HG03439 (cell line): ENCODE data around the gene TMPRSS6.

Source experiments
- ATAC-seq: cut with Tn5 transposase; IDR thresholded peaks from one replicate; pipeline ENCODE4 v1.9.1; 2021; ENCODE audit warnings: mild to moderate bottlenecking, moderate library complexity; ENCODE audit not compliant: unreplicated experiment

The TMPRSS6 gene

GRCh38 chr22:37118083-37118482 is 8.6 kb upstream of the TMPRSS6 start:
- no peak for ATAC-seq

- no peak for ATAC-seq
These were observed 7.6 kb upstream of the TMPRSS6 start for GRCh38 chr22:37117092-37117491.

- ATAC-seq, result no peak
These were observed 5.5 kb upstream of the TMPRSS6 start for GRCh38 chr22:37115032-37115431.

GRCh38 chr22:37113757-37114156 is 4.2 kb upstream of the TMPRSS6 start:
- no peak for ATAC-seq

- ATAC-seq, result no peak
These were observed 2.7 kb upstream of the TMPRSS6 start for GRCh38 chr22:37112084-37112728.

- no peak for ATAC-seq
These were observed 1.7 kb upstream of the TMPRSS6 start for GRCh38 chr22:37111156-37111717.

GRCh38 chr22:37107816-37108621 is 1.5 kb downstream of the TMPRSS6 start:
- ATAC-seq, result no peak

- ATAC-seq, result no peak
These were observed 3.5 kb downstream of the TMPRSS6 start for GRCh38 chr22:37105990-37106389.

GRCh38 chr22:37105154-37105553 is 4.4 kb downstream of the TMPRSS6 start:
- no peak for ATAC-seq

- no peak for ATAC-seq
These were observed 5.7 kb downstream of the TMPRSS6 start for GRCh38 chr22:37103656-37104452.

- no peak for ATAC-seq
These were observed 6.4 kb downstream of the TMPRSS6 start for GRCh38 chr22:37103151-37103550.

- ATAC-seq, result no peak
These were observed 8.0 kb downstream of the TMPRSS6 start for GRCh38 chr22:37101311-37102066.

- ATAC-seq, result no peak
These were observed 8.9 kb downstream of the TMPRSS6 start for GRCh38 chr22:37100589-37101127.

GRCh38 chr22:37098976-37099591 is 10.4 kb downstream of the TMPRSS6 start:
- ATAC-seq, result no peak

GRCh38 chr22:37097346-37097745 is 12.2 kb downstream of the TMPRSS6 start:
- ATAC-seq, result no peak

- no peak for ATAC-seq
These were observed 14.4 kb downstream of the TMPRSS6 start for GRCh38 chr22:37095113-37095512.

- no peak for ATAC-seq
These were observed 15.3 kb downstream of the TMPRSS6 start for GRCh38 chr22:37094239-37094638.

GRCh38 chr22:37092997-37093396 is 16.5 kb downstream of the TMPRSS6 start:
- no peak for ATAC-seq

- no peak for ATAC-seq
These were observed 17.5 kb downstream of the TMPRSS6 start for GRCh38 chr22:37091994-37092393.
